LNCaP clone FGC (cell line): Measurements from ENCODE around the gene GADD45B.

ENCODE experiments used
- DNase-seq: peaks from one replicate; pipeline ENCODE4 v3.0.0-alpha.2; 2011; ENCODE audit warnings: low read depth
- H3K4me3 ChIP-seq: 2 replicates; pipeline ENCODE4 v1.5.1; 2011; ENCODE audit warnings: mild to moderate bottlenecking, low read depth, low read length, control low read depth
- TF ChIP-seq, protein P1 (sequence below): IDR thresholded peaks from 2 replicates; pipeline ENCODE4 v1.5.1; 2012; ENCODE audit warnings: mild to moderate bottlenecking; ENCODE audit not compliant: control insufficient read depth, insufficient read depth; ENCODE audit errors: extremely low read depth

The GADD45B gene

DNA sequence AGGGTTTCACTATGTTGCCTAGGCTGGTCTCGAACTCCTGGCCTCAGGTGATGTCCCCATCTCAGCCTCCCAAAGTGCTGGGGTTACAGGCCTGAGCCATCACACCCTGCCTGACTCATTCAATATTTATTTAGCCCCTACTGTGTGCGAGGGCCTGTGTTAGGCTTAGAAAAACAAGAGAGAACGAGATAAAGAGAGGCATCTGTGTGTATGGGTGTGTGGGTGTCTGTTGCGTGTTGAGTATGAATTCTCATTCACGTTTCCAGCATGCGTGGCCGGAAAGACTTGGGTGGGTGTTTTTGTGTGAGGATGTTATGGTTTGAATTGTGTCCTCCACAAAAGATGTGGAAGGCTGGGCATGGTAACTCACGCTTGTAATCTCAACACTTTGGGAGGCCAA lies 9.5 kb downstream of the GADD45B start:
- TF ChIP-seq, protein P1, sequence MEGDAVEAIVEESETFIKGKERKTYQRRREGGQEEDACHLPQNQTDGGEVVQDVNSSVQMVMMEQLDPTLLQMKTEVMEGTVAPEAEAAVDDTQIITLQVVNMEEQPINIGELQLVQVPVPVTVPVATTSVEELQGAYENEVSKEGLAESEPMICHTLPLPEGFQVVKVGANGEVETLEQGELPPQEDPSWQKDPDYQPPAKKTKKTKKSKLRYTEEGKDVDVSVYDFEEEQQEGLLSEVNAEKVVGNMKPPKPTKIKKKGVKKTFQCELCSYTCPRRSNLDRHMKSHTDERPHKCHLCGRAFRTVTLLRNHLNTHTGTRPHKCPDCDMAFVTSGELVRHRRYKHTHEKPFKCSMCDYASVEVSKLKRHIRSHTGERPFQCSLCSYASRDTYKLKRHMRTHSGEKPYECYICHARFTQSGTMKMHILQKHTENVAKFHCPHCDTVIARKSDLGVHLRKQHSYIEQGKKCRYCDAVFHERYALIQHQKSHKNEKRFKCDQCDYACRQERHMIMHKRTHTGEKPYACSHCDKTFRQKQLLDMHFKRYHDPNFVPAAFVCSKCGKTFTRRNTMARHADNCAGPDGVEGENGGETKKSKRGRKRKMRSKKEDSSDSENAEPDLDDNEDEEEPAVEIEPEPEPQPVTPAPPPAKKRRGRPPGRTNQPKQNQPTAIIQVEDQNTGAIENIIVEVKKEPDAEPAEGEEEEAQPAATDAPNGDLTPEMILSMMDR: no peak
- DNase-seq: no peak
- no peak overlapping the region for H3K4me3 ChIP-seq

DNA sequence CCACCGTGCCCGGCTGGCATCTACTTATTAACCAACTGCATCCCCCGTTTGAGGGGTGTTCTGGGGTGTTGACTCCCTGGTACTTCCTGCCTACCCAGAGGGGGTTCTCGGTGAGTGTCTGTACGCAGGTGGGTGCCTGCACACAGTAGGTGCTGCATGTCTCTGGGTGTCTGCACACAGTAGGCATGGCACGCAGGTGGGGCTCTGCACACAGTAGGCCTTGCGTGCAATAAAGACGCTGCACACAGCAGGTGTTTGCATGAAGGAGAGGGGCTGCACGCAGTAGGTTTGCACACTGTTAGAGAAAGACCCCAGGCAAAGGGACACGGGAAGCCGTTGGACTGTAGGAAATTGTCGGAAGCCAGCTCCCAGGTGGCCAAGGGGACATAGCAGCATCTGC lies 11.2 kb downstream of the GADD45B start:
- no peak for DNase-seq
- TF ChIP-seq, protein P1: no peak
- no peak overlapping the region for H3K4me3 ChIP-seq

DNA sequence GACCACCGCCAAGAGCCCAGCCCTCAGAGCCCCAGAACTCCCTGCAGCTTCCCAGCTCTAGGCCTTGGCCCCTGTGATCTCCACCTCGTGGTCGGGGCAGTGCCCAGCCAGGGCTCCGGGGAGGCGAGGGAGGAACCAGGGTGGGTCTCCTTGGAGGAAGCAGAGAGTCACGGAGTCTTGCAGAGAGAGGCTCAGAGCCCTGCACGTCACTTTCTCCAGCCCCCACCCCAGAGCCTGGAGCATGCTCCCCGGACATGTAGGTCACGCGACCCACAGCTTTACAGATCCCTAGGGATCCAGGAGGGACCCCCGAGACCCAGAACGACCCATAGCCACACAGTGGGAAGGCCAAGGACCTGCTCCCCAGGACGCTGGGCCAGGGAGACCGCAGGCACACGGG lies 11.9 kb downstream of the GADD45B start:
- no peak for DNase-seq

DNA sequence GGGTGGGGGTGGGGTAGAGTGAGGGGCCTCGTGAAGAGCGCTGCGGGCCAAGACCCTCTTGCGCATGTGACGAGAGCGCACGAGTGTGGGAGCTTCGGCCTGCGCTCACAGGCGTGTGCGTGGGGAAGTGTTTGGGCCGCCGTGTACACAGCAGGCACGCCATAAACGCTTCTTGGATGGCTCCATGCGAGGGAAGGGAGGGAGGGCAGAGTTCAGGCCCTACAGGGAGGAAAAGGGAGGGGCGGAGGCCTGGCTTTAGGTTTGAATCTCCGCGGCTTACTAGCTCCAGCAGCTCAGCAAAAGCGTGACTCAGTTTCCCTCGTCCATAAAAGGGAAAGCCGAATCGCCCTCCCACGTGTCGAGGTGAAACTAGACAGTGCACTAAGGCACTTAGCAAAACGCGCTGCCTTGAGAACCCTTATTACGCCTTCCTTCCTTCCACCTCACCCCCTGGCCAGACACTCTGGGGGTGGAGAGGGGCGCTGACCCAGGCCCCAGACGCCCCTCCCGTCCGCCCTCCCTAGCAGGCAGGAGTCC lies 12.5 kb downstream of the GADD45B start:
- TF ChIP-seq, protein P1: no peak
- H3K4me3 ChIP-seq: no peak overlapping the region
- no peak for DNase-seq

More for the DNA sequence above, 11.9 kb downstream of the GADD45B start:
- H3K4me3 ChIP-seq: no peak overlapping the region
- TF ChIP-seq, protein P1: no peak

DNA sequence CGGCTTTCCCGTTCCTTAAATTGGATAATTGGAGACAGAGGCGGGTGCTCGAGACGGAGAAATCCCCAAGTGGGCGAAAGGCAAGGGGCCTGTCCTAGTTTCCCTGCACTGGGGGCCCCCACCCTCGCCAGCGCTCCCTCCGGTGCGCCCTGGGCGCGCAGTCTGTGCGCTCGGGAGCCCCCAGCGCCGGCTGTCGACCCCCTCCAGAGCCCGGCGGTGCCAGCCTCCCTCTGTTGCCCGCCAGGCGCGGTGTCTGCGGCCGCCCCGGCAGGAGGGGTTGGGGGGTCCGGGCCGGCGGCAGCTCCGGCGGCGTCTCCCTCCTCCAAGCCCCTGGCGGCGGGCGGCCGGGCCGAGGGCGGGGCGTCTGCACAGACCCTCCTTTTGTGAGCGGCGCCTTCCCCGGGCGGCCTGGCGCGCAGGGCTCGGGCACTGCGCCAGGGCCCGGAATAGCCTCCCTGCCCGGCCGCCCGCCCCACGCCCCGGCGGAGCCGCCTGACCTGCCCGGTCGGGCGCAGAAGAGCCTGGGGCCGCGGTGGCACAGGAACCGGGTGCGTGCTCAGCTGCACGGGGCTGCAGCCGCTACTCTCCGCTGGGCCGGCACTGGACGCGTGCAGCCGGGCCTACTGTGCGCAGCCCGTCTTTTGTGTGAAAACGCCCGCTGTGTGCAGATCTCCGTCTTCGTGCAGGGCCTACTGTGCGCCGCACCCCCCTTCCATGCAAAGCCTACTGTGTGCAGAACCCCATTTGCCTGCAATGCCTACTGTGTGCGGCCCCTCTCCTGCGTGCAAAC lies 13.2 kb downstream of the GADD45B start:
- TF ChIP-seq, protein P1: no peak
- no peak overlapping the region for H3K4me3 ChIP-seq
- no peak for DNase-seq

DNA sequence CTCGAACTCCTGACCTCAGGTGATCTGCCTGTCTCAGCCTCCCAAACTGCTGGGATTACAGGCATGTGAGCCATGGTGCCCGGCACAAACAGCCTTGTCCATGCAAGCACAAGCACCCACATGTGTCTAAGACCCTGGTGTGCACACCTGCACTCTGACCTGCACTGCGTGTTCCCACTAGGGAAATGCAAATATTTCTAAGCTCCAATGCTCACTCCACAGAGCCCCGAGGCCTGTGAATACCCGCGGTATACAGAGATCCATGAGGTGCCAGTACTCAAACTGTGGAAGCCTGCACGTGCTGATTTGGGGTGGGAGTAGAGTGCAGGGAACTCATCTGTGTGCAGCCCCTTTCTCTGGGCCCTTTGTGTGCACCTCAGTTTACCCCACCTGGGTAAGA lies 14.7 kb downstream of the GADD45B start:
- TF ChIP-seq, protein P1: no peak
- no peak overlapping the region for H3K4me3 ChIP-seq
- DNase-seq: no peak
